GM12878 (cell line): ENCODE data around the gene CCDC201. TPM values are rescaled to one million over a fixed set of nuclear protein-coding genes. Genes with fewer than 3 reads are reported as not detected.

Experiments used
- ATAC-seq: fragments of 200-7000 bp; cut with Tn5 transposase; 3 replicates; pipeline ENCODE4 v1.9.1; 2020; ENCODE audit warnings: mild to moderate bottlenecking, moderate library complexity
- BruUV-seq: library from RNA; stranded (reverse); fragments of 400-500 nt; replicated peaks from 2 replicates; lab custom pipeline; 2021; lab: Mats Ljungman, UMichigan
- CTCF ChIA-PET: fragments of 300-600 bp; sonication (Branson Sonifier 250); formaldehyde crosslinking; extraction: SDS; loops from one replicate; lab custom pipeline; 2021; ENCODE audit warnings: inconsistent platforms; lab: Yijun Ruan, JAX
- POLR2A ChIA-PET: fragments of 350-600 bp; formaldehyde crosslinking; extraction: SDS; loops from one replicate; lab custom pipeline; 2021; ENCODE audit warnings: inconsistent platforms; lab: Charles Lee
- RAD21 ChIA-PET: fragments of 300-600 bp; sonication (Branson Sonifier 250); formaldehyde crosslinking; loops from one replicate; lab custom pipeline; 2023; ENCODE audit warnings: antibody characterized with exemption; ENCODE audit not compliant: unreplicated experiment; lab: Charles Lee
- SMC1A ChIA-PET: fragments of 300-600 bp; sonication (Branson Sonifier 250); formaldehyde crosslinking; loops from one replicate; lab custom pipeline; 2023; ENCODE audit not compliant: unreplicated experiment, uncharacterized antibody; lab: Charles Lee
- DNase-seq: peaks from one replicate; pipeline ENCODE4 v3.0.0-alpha.2; 2011; ENCODE audit warnings: low read depth, low spot score
- FAIRE-seq: peaks from 3 replicates; lab custom pipeline; 2011; peaks lifted over from hg19 to GRCh38; lab: Jason Lieb, UNC
- H2AFZ ChIP-seq: 2 replicates; pipeline ENCODE4 v1.6.0; 2011; ENCODE audit warnings: low read depth, low read length, control low read depth; ENCODE audit not compliant: control insufficient read depth
- H3K27ac ChIP-seq: 2 replicates; pipeline ENCODE4 v1.5.1; 2011; ENCODE audit warnings: control low read depth; ENCODE audit not compliant: control insufficient read depth, insufficient read depth
- H3K27me3 ChIP-seq, 2 experiments: replicated peaks in 1 of 2; 2 replicates each; pipeline versions ENCODE4 v1.6.0 to v1.6.1; 2011; ENCODE audit warnings: low read length in 1 of 2; ENCODE audit not compliant: control insufficient read depth in 2 of 2, insufficient read depth in 2 of 2
- H3K36me3 ChIP-seq, 2 experiments: 2 replicates each; pipeline ENCODE4 v1.5.1; 2011; ENCODE audit warnings: low read length in 1 of 2; ENCODE audit not compliant: control insufficient read depth in 2 of 2, insufficient read depth in 2 of 2
- H3K4me1 ChIP-seq: 2 replicates; pipeline ENCODE4 v1.6.1; 2011; ENCODE audit warnings: mild to moderate bottlenecking, low read length, moderate library complexity, mixed read lengths; ENCODE audit not compliant: control insufficient read depth, insufficient read depth
- H3K4me2 ChIP-seq: 2 replicates; pipeline ENCODE4 v1.6.0; 2011; ENCODE audit warnings: control low read depth; ENCODE audit not compliant: control insufficient read depth, insufficient read depth
- H3K4me3 ChIP-seq: fragments of 200-600 bp; sonication (generic); 2 replicates; pipeline ENCODE4 v1.5.1; 2016
- H3K79me2 ChIP-seq: 2 replicates; pipeline ENCODE4 v1.6.0; 2011; ENCODE audit warnings: low read length; ENCODE audit not compliant: control insufficient read depth, insufficient read depth
- H3K9ac ChIP-seq: 2 replicates; pipeline ENCODE4 v1.8.0; 2011; ENCODE audit warnings: low read length, control low read depth, mixed read lengths; ENCODE audit not compliant: control insufficient read depth, insufficient read depth
- H3K9me3 ChIP-seq: replicated peaks from 3 replicates; pipeline ENCODE4 v1.5.1; 2011; ENCODE audit warnings: mild to moderate bottlenecking, low read length; ENCODE audit not compliant: control insufficient read depth, insufficient read depth
- H4K20me1 ChIP-seq: 2 replicates; pipeline ENCODE4 v1.6.0; 2011; ENCODE audit not compliant: control insufficient read depth, insufficient read depth
- BCLAF1 ChIP-seq: fragments of 450-650 bp; IDR thresholded peaks from 2 replicates; pipeline ENCODE4 v1.6.1; 2017; ENCODE audit warnings: antibody characterized with exemption, mild to moderate bottlenecking, moderate library complexity
- CEBPB ChIP-seq, 2 experiments: fragments of 150-350 bp in 1 of 2; IDR thresholded peaks; 2 replicates each; pipeline ENCODE4 v1.6.1; 2012 to 2014; ENCODE audit warnings: low read depth in 2 of 2, low read length in 2 of 2, borderline replicate concordance in 1 of 2, inconsistent platforms in 1 of 2
- CHD1 ChIP-seq: IDR thresholded peaks from 2 replicates; pipeline ENCODE4 v1.6.1; 2012; ENCODE audit warnings: low read depth, low read length, improper control_type of control experiment
- DPF2 ChIP-seq: fragments of 450-650 bp; IDR thresholded peaks from 2 replicates; pipeline ENCODE4 v1.6.1; 2017; ENCODE audit warnings: mild to moderate bottlenecking
- ETV6 ChIP-seq, 2 experiments: fragments of 450-650 bp in 1 of 2; IDR thresholded peaks in 1 of 2; conservative IDR thresholded peaks in 1 of 2; 2 replicates each; pipeline ENCODE4 v1.6.1; 2014; ENCODE audit warnings: antibody characterized with exemption in 1 of 2, borderline replicate concordance in 1 of 2, low read depth in 1 of 2, mild to moderate bottlenecking in 1 of 2, moderate library complexity in 1 of 2
- GABPA ChIP-seq: IDR thresholded peaks from 2 replicates; pipeline ENCODE4 v1.6.1; 2014; ENCODE audit warnings: antibody characterized with exemption, low read depth, mild to moderate bottlenecking, inconsistent platforms
- MTA3 ChIP-seq: IDR thresholded peaks from 2 replicates; pipeline ENCODE4 v1.6.1; 2012; ENCODE audit warnings: low read length, inconsistent platforms, borderline replicate concordance
- NFYB ChIP-seq: IDR thresholded peaks from 2 replicates; pipeline ENCODE4 v1.6.1; 2011; ENCODE audit warnings: low read depth, mild to moderate bottlenecking, low read length, improper control_type of control experiment, moderate library complexity; ENCODE audit not compliant: insufficient read depth
- POLR2AphosphoS5 ChIP-seq: IDR thresholded peaks from 2 replicates; pipeline ENCODE4 v1.6.1; 2011; ENCODE audit warnings: mild to moderate bottlenecking, low read length, inconsistent platforms
- SP1 ChIP-seq: IDR thresholded peaks from one replicate; pipeline ENCODE4 v1.6.1; 2011; ENCODE audit warnings: low read depth, low read length
- WGBS: methylation state at CpG from one replicate; pipeline ENCODE4 v1.1.6; 2016; ENCODE audit warnings: low lambda C conversion rate; ENCODE audit not compliant: insufficient replicate concordance, insufficient coverage; ENCODE audit errors: missing lambda C conversion rate; 5-methylcytosine and 5-hydroxymethylcytosine counted together
- in situ Hi-C: fragments of 300-500 bp; cut with MboI; formaldehyde crosslinking; loops from 9 replicates; pipeline ENCODE4 v1.14.3; 2018; ENCODE audit warnings: mixed read lengths
- intact Hi-C: fragments of 100-400 bp; cut with micrococcal nuclease; formaldehyde crosslinking; loops from one replicate; pipeline ENCODE4 v1.14.2; 2022; ENCODE audit not compliant: unreplicated experiment
- polyA plus RNA-seq, 11 experiments: library from polyadenylated mRNA; depleted of rRNA in 4 of 11; unstranded in 6 of 11; stranded (reverse) in 5 of 11; fragments of >200 nt; fragmentation: Nextera tagmentation in 4 of 11; fragmentation: Illumina TruSeq in 1 of 11; extraction: Ambion mirVana in 4 of 11; extraction: Trizol in 1 of 11; gene quantifications; 1 replicate in 1 of 11; 2 replicates in 10 of 11; pipeline versions ENCODE4 v1.2.1 to v1.2.3, GENCODE V29; 2011 to 2016; ENCODE audit warnings: inconsistent platforms in 2 of 11, missing spikeins in 2 of 11, low read depth in 1 of 11
- total RNA-seq, 4 experiments: library from RNA; depleted of rRNA in 3 of 4; stranded (reverse); fragments of >200 nt in 3 of 4; fragmentation: Illumina TruSeq in 1 of 4; extraction: Trizol in 1 of 4; gene quantifications; 2 replicates each; pipeline versions ENCODE4 v1.2.1 to v1.2.3, GENCODE V29; 2013 to 2021
- TF ChIP-seq, protein P1 (sequence below): fragments of 150-350 bp; IDR thresholded peaks from 2 replicates; pipeline ENCODE4 v1.6.1; 2016; ENCODE audit warnings: low read depth, low read length

The CCDC201 gene
- total and polyA plus RNA-seq, 10 of the 15 experiments (the other 5 are each of a cell fraction or from before 2014, with no cell fraction given) = 0.10 TPM; not detected in 9

- POLR2A ChIA-PET = no interaction called here
- H3K9ac ChIP-seq = no peak overlapping the region
- H2AFZ ChIP-seq = no peak overlapping the region
- SMC1A ChIA-PET = interaction anchor here (1.3 to 1.7 kb wide), 2 partner anchors 10 to 18 kb away, joined by 4 to 6 read pairs; no protein-coding TSS in a partner anchor
- no TSS peak for BruUV-seq
- no peak overlapping the region for H3K4me3 ChIP-seq
- TF ChIP-seq GABPA = no peak
- no peaks in the 10 kb centered on the region for H3K79me2 ChIP-seq
- no peak overlapping the region for H3K4me2 ChIP-seq
- H3K27ac ChIP-seq = no peak overlapping the region
- RAD21 ChIA-PET = no interaction called here
- intact Hi-C loops = loop anchor here (10.0 kb wide), 1 partner anchor 1342 kb away; no protein-coding TSS in a partner anchor
- no peaks in the 10 kb centered on the region for H3K36me3 ChIP-seq
- H4K20me1 ChIP-seq = no peaks in the 10 kb centered on the region
- no peaks in the 10 kb centered on the region for H3K9me3 ChIP-seq
- 3% methylated on average over 7 of the region's 7 CpGs for WGBS
- ATAC-seq (no peak), DNase-seq (no peak), FAIRE-seq (no peak)
- CTCF ChIA-PET = interaction anchor here (1.3 to 1.8 kb wide), 3 partner anchors 10 to 20 kb away, joined by 6 to 8 read pairs (median 7); no protein-coding TSS in a partner anchor
- in situ Hi-C loops = no loop called here
- peaks cover 0 to 1% of the 10 kb centered on the region in 2 experiments; a peak in 2 of 4 replicates for H3K27me3 ChIP-seq
- no peaks in the 10 kb centered on the region for H3K4me1 ChIP-seq
Observed at GRCh38 chr7:45912972-45913371, 40.1 kb upstream of the CCDC201 start.

DNA sequence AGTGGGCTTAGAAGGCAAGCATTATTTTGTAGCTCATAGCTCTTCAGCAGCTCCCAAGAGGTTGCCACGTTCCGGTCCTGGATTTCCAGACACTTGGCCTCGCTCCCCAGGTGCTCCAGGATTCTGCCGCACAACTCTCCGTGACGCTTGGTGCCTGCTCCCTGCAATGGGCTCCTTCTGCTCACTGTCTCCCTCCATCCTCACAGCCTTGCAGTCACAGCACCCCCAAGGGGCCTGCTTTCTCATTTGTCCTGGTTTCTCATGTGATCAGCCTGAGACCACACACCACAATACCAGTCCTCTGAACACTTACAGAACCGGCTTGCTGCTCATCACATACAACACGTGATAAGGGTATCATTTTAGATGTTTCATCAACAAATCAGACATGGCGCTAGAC is 38.4 kb upstream of the CCDC201 start:
- ChIA-PET SMC1A (interaction anchor here (1.0 kb wide), 1 partner anchor 24 kb away, joined by 3 read pairs; no protein-coding TSS in a partner anchor), CTCF (no interaction called here), RAD21 (no interaction called here), POLR2A (no interaction called here)
- no peak overlapping the region for H3K9ac ChIP-seq
- ATAC-seq (no peak), DNase-seq (no peak), FAIRE-seq (no peak)
- no peaks in the 10 kb centered on the region for H4K20me1 ChIP-seq
- no peaks in the 10 kb centered on the region for H3K36me3 ChIP-seq
- in situ Hi-C loops = no loop called here
- no peak overlapping the region for H3K4me2 ChIP-seq
- BruUV-seq = no TSS peak
- no peak overlapping the region for H3K27ac ChIP-seq
- no peak overlapping the region for H3K4me3 ChIP-seq
- H3K9me3 ChIP-seq = no peaks in the 10 kb centered on the region
- no peak overlapping the region for H2AFZ ChIP-seq
- peaks cover 0 to 1% of the 10 kb centered on the region in 2 experiments; a peak in 2 of 4 replicates for H3K27me3 ChIP-seq
- H3K4me1 ChIP-seq = no peaks in the 10 kb centered on the region
- H3K79me2 ChIP-seq = no peaks in the 10 kb centered on the region
- intact Hi-C loops = loop anchor here (10.0 kb wide), 1 partner anchor 1343 kb away; no protein-coding TSS in a partner anchor
- WGBS = 32% methylated on average over 9 of the region's 9 CpGs
- TF ChIP-seq POLR2AphosphoS5 (no peak), CHD1 (no peak), ETV6 (conservative IDR thresholded peaks at IDR 0.05 in 1 of 2, IDR thresholded peaks at IDR 0.05 in 1 of 2; ENCODE audit: borderline replicate concordance in 1 of 2, low read depth in 1 of 2) (no peak), BCLAF1 (no peak), NFYB (no peak), DPF2 (no peak), SP1 (no peak), MTA3 (no peak), CEBPB (IDR thresholded peaks at IDR 0.05; ENCODE audit: borderline replicate concordance in 1 of 2, low read depth in 2 of 2, low read length in 2 of 2) (no peak)
- TF ChIP-seq, protein P1, sequence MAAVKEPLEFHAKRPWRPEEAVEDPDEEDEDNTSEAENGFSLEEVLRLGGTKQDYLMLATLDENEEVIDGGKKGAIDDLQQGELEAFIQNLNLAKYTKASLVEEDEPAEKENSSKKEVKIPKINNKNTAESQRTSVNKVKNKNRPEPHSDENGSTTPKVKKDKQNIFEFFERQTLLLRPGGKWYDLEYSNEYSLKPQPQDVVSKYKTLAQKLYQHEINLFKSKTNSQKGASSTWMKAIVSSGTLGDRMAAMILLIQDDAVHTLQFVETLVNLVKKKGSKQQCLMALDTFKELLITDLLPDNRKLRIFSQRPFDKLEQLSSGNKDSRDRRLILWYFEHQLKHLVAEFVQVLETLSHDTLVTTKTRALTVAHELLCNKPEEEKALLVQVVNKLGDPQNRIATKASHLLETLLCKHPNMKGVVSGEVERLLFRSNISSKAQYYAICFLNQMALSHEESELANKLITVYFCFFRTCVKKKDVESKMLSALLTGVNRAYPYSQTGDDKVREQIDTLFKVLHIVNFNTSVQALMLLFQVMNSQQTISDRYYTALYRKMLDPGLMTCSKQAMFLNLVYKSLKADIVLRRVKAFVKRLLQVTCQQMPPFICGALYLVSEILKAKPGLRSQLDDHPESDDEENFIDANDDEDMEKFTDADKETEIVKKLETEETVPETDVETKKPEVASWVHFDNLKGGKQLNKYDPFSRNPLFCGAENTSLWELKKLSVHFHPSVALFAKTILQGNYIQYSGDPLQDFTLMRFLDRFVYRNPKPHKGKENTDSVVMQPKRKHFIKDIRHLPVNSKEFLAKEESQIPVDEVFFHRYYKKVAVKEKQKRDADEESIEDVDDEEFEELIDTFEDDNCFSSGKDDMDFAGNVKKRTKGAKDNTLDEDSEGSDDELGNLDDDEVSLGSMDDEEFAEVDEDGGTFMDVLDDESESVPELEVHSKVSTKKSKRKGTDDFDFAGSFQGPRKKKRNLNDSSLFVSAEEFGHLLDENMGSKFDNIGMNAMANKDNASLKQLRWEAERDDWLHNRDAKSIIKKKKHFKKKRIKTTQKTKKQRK = no peak
